ENCODE data around the gene AUTS2. TPM values are rescaled to one million over a fixed set of nuclear protein-coding genes. Genes with fewer than 3 reads are reported as not detected.

Gene AUTS2
- total RNA-seq, 1 experiment from 2014 or later, result 2.5 TPM

DNA sequence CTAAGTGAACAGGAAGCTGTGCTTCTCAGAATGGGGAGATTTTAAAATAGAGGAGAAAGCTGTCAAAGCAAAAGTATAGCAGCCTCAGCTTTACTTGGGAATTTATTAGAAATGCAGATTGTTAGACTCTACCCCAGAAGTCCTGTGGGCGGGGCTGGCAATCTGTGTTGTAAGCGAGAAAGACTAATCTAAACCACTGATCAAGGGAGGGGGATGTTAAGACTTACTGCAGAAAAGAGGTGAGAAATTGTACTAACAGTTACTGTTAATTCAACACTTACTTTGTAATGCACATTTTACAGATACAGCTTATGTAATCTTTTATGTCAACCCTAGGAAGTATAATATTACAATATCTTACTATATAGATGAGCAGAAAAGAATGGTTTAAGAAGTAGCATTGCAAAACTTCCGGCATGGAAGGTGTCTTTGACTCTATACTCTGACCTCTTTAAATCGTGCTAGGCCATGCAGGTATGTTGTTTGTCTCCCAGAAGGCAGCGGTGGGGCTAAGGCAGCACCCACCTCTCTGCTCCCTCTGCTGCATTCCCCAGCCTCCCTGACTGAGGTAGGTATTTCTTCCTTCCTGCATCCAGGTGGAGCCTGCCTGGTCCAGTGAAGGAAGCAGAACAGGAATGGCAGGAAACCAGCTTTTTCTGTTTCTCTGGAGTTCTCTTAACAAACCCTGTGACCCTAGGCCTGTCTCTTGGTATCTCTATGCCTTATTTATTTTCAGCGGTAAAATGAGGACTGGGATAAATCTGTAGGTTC lies 462.2 kb downstream of the AUTS2 start:
- ChIA-PET POLR2A (no interaction called here), CTCF (no interaction called here)
- Histone ChIP-seq H3K9me3 (ENCODE audit: control insufficient read depth, insufficient read depth, low read depth, low read length) (no peaks in the 10 kb centered on the region), H3K4me1 (ENCODE audit: control insufficient read depth, insufficient read depth, low read length) (no peaks in the 10 kb centered on the region), H3K27ac (ENCODE audit: low read length) (no peak overlapping the region), H3K27me3 (ENCODE audit: control insufficient read depth, insufficient read depth, low read length) (no peaks in the 10 kb centered on the region), H3K36me3 (ENCODE audit: control insufficient read depth, insufficient read depth, low read length) (no peaks in the 10 kb centered on the region), H3K4me3 (ENCODE audit: low read depth in 2 of 2, low read length in 2 of 2) (no peak overlapping the region)
- DNase-seq (ENCODE audit: low read depth, low spot score), result no peak
- TF ChIP-seq TCF7L2 (IDR thresholded peaks at IDR 0.05; ENCODE audit: low read depth, low read length) (no peak), POLR2AphosphoS5 (IDR thresholded peaks at IDR 0.05; ENCODE audit: low read depth, low read length) (no peak), SIN3A (IDR thresholded peaks at IDR 0.05; ENCODE audit: borderline replicate concordance, insufficient read depth, low read depth, low read length) (no peak)
- TF ChIP-seq, protein P1, sequence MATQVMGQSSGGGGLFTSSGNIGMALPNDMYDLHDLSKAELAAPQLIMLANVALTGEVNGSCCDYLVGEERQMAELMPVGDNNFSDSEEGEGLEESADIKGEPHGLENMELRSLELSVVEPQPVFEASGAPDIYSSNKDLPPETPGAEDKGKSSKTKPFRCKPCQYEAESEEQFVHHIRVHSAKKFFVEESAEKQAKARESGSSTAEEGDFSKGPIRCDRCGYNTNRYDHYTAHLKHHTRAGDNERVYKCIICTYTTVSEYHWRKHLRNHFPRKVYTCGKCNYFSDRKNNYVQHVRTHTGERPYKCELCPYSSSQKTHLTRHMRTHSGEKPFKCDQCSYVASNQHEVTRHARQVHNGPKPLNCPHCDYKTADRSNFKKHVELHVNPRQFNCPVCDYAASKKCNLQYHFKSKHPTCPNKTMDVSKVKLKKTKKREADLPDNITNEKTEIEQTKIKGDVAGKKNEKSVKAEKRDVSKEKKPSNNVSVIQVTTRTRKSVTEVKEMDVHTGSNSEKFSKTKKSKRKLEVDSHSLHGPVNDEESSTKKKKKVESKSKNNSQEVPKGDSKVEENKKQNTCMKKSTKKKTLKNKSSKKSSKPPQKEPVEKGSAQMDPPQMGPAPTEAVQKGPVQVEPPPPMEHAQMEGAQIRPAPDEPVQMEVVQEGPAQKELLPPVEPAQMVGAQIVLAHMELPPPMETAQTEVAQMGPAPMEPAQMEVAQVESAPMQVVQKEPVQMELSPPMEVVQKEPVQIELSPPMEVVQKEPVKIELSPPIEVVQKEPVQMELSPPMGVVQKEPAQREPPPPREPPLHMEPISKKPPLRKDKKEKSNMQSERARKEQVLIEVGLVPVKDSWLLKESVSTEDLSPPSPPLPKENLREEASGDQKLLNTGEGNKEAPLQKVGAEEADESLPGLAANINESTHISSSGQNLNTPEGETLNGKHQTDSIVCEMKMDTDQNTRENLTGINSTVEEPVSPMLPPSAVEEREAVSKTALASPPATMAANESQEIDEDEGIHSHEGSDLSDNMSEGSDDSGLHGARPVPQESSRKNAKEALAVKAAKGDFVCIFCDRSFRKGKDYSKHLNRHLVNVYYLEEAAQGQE (IDR thresholded peaks at IDR 0.05; ENCODE audit: insufficient read depth in 1 of 2, low read depth in 2 of 2, low read length in 1 of 2), result no peak
- TF ChIP-seq, protein P2, sequence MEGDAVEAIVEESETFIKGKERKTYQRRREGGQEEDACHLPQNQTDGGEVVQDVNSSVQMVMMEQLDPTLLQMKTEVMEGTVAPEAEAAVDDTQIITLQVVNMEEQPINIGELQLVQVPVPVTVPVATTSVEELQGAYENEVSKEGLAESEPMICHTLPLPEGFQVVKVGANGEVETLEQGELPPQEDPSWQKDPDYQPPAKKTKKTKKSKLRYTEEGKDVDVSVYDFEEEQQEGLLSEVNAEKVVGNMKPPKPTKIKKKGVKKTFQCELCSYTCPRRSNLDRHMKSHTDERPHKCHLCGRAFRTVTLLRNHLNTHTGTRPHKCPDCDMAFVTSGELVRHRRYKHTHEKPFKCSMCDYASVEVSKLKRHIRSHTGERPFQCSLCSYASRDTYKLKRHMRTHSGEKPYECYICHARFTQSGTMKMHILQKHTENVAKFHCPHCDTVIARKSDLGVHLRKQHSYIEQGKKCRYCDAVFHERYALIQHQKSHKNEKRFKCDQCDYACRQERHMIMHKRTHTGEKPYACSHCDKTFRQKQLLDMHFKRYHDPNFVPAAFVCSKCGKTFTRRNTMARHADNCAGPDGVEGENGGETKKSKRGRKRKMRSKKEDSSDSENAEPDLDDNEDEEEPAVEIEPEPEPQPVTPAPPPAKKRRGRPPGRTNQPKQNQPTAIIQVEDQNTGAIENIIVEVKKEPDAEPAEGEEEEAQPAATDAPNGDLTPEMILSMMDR (IDR thresholded peaks at IDR 0.05), result no peak
- BruUV-seq (replicated peaks), result no TSS peak
- intact Hi-C loops (cut with micrococcal nuclease; ENCODE audit: unreplicated experiment), result no loop called here
- no peak for ATAC-seq
- in situ Hi-C loops (cut with HindIII; ENCODE audit: low pct_unique_long_range_greater_than_20kb, low sequenced_read_pairs), result no loop called here

DNA sequence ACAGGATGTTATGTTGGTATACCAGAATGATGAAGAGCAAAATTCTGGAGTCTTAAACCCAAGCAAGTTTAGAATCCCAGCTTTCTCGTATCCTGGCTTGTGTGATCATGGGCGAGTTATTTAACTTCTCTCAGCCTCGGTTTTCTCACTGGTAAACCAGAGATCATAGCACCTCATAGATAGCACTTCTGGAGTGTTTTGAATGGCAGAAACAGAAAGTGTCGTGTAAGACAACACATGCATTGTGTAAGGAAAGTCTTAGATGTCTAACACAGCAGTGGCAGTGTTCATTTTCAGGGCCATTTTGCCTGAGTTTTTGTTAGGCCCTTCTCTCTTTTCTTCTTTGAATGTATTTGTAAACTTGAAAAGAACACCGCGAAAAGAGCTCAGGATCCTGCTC lies 465.1 kb downstream of the AUTS2 start:
- no peaks in the 10 kb centered on the region for H3K36me3 ChIP-seq (ENCODE audit: control insufficient read depth, insufficient read depth, low read length)
- no TSS peak for BruUV-seq (replicated peaks)
- no peak overlapping the region for H3K4me3 ChIP-seq (ENCODE audit: low read depth in 2 of 2, low read length in 2 of 2)
- intact Hi-C loops (cut with micrococcal nuclease; ENCODE audit: unreplicated experiment), result no loop called here
- no peaks in the 10 kb centered on the region for H3K9me3 ChIP-seq (ENCODE audit: control insufficient read depth, insufficient read depth, low read depth, low read length)
- DNase-seq (ENCODE audit: low read depth, low spot score), result no peak
- ATAC-seq, result no peak
- in situ Hi-C loops (cut with HindIII; ENCODE audit: low pct_unique_long_range_greater_than_20kb, low sequenced_read_pairs), result no loop called here
- H3K27ac ChIP-seq (ENCODE audit: low read length), result no peak overlapping the region
- no peaks in the 10 kb centered on the region for H3K4me1 ChIP-seq (ENCODE audit: control insufficient read depth, insufficient read depth, low read length)
- ChIA-PET POLR2A (no interaction called here), CTCF (no interaction called here)
- no peak for TF ChIP-seq SIN3A (IDR thresholded peaks at IDR 0.05; ENCODE audit: borderline replicate concordance, insufficient read depth, low read depth, low read length)
- H3K27me3 ChIP-seq (ENCODE audit: control insufficient read depth, insufficient read depth, low read length), result no peaks in the 10 kb centered on the region

DNA sequence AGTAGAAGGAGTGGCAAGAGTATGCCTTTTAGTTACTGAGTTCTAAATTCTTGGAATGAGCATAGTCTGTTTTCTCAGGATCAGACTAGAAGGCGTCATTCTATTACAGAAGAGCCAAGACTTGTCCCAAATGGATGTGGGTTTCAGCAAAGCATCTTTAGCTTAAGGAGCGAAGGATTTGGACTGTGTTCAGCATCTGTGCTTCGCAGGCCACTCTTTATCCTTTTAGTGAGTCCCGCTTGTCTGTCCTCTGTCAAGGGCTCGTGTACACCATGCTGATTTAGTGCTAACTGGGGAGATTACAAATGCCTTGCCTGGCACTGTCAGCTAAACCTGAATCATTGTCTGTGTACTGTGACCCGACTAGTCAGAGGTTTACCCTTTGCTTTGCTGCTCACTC lies 465.7 kb downstream of the AUTS2 start:
- H3K9me3 ChIP-seq (ENCODE audit: control insufficient read depth, insufficient read depth, low read depth, low read length), result no peaks in the 10 kb centered on the region
- no TSS peak for BruUV-seq (replicated peaks)
- TF ChIP-seq POLR2AphosphoS5 (IDR thresholded peaks at IDR 0.05; ENCODE audit: low read depth, low read length) (no peak), TCF7L2 (IDR thresholded peaks at IDR 0.05; ENCODE audit: low read depth, low read length) (no peak), SIN3A (IDR thresholded peaks at IDR 0.05; ENCODE audit: borderline replicate concordance, insufficient read depth, low read depth, low read length) (no peak)
- TF ChIP-seq, protein P1 (IDR thresholded peaks at IDR 0.05; ENCODE audit: insufficient read depth in 1 of 2, low read depth in 2 of 2, low read length in 1 of 2), result no peak
- TF ChIP-seq, protein P2 (IDR thresholded peaks at IDR 0.05), result no peak
- in situ Hi-C loops (cut with HindIII; ENCODE audit: low pct_unique_long_range_greater_than_20kb, low sequenced_read_pairs), result no loop called here
- H3K27me3 ChIP-seq (ENCODE audit: control insufficient read depth, insufficient read depth, low read length), result no peaks in the 10 kb centered on the region
- ChIA-PET POLR2A (no interaction called here), CTCF (no interaction called here)
- H3K4me1 ChIP-seq (ENCODE audit: control insufficient read depth, insufficient read depth, low read length), result no peaks in the 10 kb centered on the region
- intact Hi-C loops (cut with micrococcal nuclease; ENCODE audit: unreplicated experiment), result no loop called here
- no peaks in the 10 kb centered on the region for H3K36me3 ChIP-seq (ENCODE audit: control insufficient read depth, insufficient read depth, low read length)
- ATAC-seq (no peak), DNase-seq (ENCODE audit: low read depth, low spot score) (no peak)
- H3K4me3 ChIP-seq (ENCODE audit: low read depth in 2 of 2, low read length in 2 of 2), result no peak overlapping the region
- H3K27ac ChIP-seq (ENCODE audit: low read length), result no peak overlapping the region

Measured in Panc1 (cell line).